Fibroblast of villous mesenchyme (primary cell): Measurements from ENCODE around the gene L1CAM. TPM values are rescaled to one million over a fixed set of nuclear protein-coding genes. Genes with fewer than 3 reads are reported as not detected.

Experiments
- DNase-seq: peaks from one replicate; pipeline ENCODE4 v3.0.0-alpha.2; 2010; ENCODE audit warnings: low read depth
- H3K4me3 ChIP-seq: 2 replicates; pipeline ENCODE4 v1.5.1; 2011; ENCODE audit warnings: low read depth, mild to moderate bottlenecking, low read length
- CTCF ChIP-seq: IDR thresholded peaks from 2 replicates; pipeline ENCODE4 v1.5.1; 2012; ENCODE audit warnings: low read depth, mild to moderate bottlenecking, low read length; ENCODE audit not compliant: insufficient read depth
- total RNA-seq: library from RNA; depleted of rRNA; stranded (reverse); fragments of >200 nt; gene quantifications from 2 replicates; pipeline ENCODE4 v1.2.3, GENCODE V29; 2012

Gene L1CAM
- total RNA-seq, 1 donor = 54.4 TPM

GRCh38 chrX:153827016-153827415 lies 59.0 kb downstream of the L1CAM start:
- TF ChIP-seq CTCF = no peak
- no peak overlapping the region for H3K4me3 ChIP-seq
- DNase-seq = no peak

- DNase-seq = no peak
- no peak overlapping the region for H3K4me3 ChIP-seq
- TF ChIP-seq CTCF = no peak
Observed at GRCh38 chrX:153825042-153825441, 60.9 kb downstream of the L1CAM start.

- no peak for DNase-seq
- no peak for TF ChIP-seq CTCF
- H3K4me3 ChIP-seq = no peak overlapping the region
Observed at GRCh38 chrX:153824348-153824747, 61.6 kb downstream of the L1CAM start.

- DNase-seq = no peak
- no peak for TF ChIP-seq CTCF
- H3K4me3 ChIP-seq = no peak overlapping the region
Observed at GRCh38 chrX:153821066-153821465, 64.9 kb downstream of the L1CAM start.

GRCh38 chrX:153820601-153821000 lies 65.4 kb downstream of the L1CAM start:
- DNase-seq = no peak
- H3K4me3 ChIP-seq = no peak overlapping the region
- TF ChIP-seq CTCF = no peak

- peak overlapping the region; percentile 35 for H3K4me3 ChIP-seq
- no peak for TF ChIP-seq CTCF
- DNase-seq = no peak
Observed at GRCh38 chrX:153819384-153820040, 66.5 kb downstream of the L1CAM start.
